B cell (primary cell): ENCODE data around the gene NADK2.

Experiments used
- CTCF ChIP-seq: fragments of 200-600 bp; IDR thresholded peaks from one replicate; pipeline ENCODE4 v1.8.0; 2022; ENCODE audit warnings: antibody characterized with exemption, mild to moderate bottlenecking
- EZH2 ChIP-seq: IDR thresholded peaks from 2 replicates; pipeline ENCODE4 v1.6.1; 2012; ENCODE audit warnings: borderline replicate concordance, low read depth, mild to moderate bottlenecking, moderate library complexity, low read length; ENCODE audit not compliant: insufficient read depth, poor library complexity, severe bottlenecking

GRCh38 chr5:36270175-36270574 is 28.4 kb upstream of the NADK2 start:
- TF ChIP-seq CTCF, result no peak
- no peak for TF ChIP-seq EZH2
